WTC11 (cell line): ENCODE measurements around the gene KDM4C. TPM values are rescaled to one million over a fixed set of nuclear protein-coding genes. Genes with fewer than 3 reads are reported as not detected.

Experiments used
- ATAC-seq: fragments of 200-7000 bp; cut with Tn5 transposase; 2 replicates; pipeline ENCODE4 v1.10.0; 2021; ENCODE audit warnings: mild to moderate bottlenecking, moderate library complexity
- CTCF ChIA-PET: fragments of 300-600 bp; sonication (Branson Sonifier 250); formaldehyde crosslinking; loops from one replicate; lab custom pipeline; 2021; ENCODE audit warnings: antibody characterized with exemption; lab: Charles Lee
- POLR2A ChIA-PET: fragments of 350-600 bp; sonication (Branson Sonifier 250); formaldehyde crosslinking; loops from one replicate; lab custom pipeline; 2021; ENCODE audit warnings: antibody characterized with exemption; lab: Charles Lee
- DNase-seq: peaks from one replicate; pipeline ENCODE4 v3.0.0; 2021; ENCODE audit warnings: low spot score
- H3K27ac Mint-ChIP-seq: 2 replicates; pipeline ENCODE4 v1.8.0; 2021; ENCODE audit warnings: mixed read lengths
- H3K27me3 Mint-ChIP-seq: 2 replicates; pipeline ENCODE4 v1.8.0; 2021; ENCODE audit warnings: low read depth, mild to moderate bottlenecking, moderate library complexity, mixed read lengths
- H3K36me3 Mint-ChIP-seq: 2 replicates; pipeline ENCODE4 v1.8.0; 2021; ENCODE audit warnings: mixed read lengths
- H3K4me1 Mint-ChIP-seq: 2 replicates; pipeline ENCODE4 v1.8.0; 2022; ENCODE audit warnings: mixed read lengths
- H3K4me3 Mint-ChIP-seq: 2 replicates; pipeline ENCODE4 v1.8.0; 2021; ENCODE audit warnings: mild to moderate bottlenecking, moderate library complexity, mixed read lengths
- H3K9me3 Mint-ChIP-seq: 2 replicates; pipeline ENCODE4 v1.8.0; 2021; ENCODE audit warnings: mixed read lengths
- AFF4 ChIP-seq: sonication (generic); formaldehyde crosslinking; IDR thresholded peaks from 2 replicates; pipeline ENCODE4 v1.8.1; 2023; ENCODE audit warnings: mild to moderate bottlenecking, missing genetic modification reagents, borderline replicate concordance
- ATF2 ChIP-seq: sonication (generic); formaldehyde crosslinking; IDR thresholded peaks from 2 replicates; pipeline ENCODE4 v1.8.1; 2022; ENCODE audit warnings: low read depth, missing genetic modification reagents, borderline replicate concordance
- CBFB ChIP-seq: sonication (generic); formaldehyde crosslinking; IDR thresholded peaks from 2 replicates; pipeline ENCODE4 v1.8.1; 2022; ENCODE audit warnings: mild to moderate bottlenecking, low read depth, missing genetic modification reagents
- EMX1 ChIP-seq: fragments of 250-450 bp; sonication (Bioruptor Pico); IDR thresholded peaks from 2 replicates; pipeline ENCODE4 v1.8.0; 2021; ENCODE audit warnings: mild to moderate bottlenecking
- FOXJ3 ChIP-seq: sonication (generic); formaldehyde crosslinking; IDR thresholded peaks from 2 replicates; pipeline ENCODE4 v1.9.0; 2021; ENCODE audit warnings: missing genetic modification reagents, mild to moderate bottlenecking, borderline replicate concordance
- KAT7 ChIP-seq: sonication (generic); formaldehyde crosslinking; IDR thresholded peaks from 2 replicates; pipeline ENCODE4 v1.8.1; 2023; ENCODE audit warnings: missing genetic modification reagents, mild to moderate bottlenecking, borderline replicate concordance
- NFATC4 ChIP-seq: fragments of 250-450 bp; sonication (Bioruptor Pico); IDR thresholded peaks from 2 replicates; pipeline ENCODE4 v1.9.0; 2021; ENCODE audit warnings: mild to moderate bottlenecking
- NFE2L1 ChIP-seq: sonication (generic); formaldehyde crosslinking; IDR thresholded peaks from 2 replicates; pipeline ENCODE4 v1.8.1; 2023; ENCODE audit warnings: missing genetic modification reagents
- SOX15 ChIP-seq: fragments of 250-450 bp; sonication (Bioruptor Pico); IDR thresholded peaks from 2 replicates; pipeline ENCODE4 v1.9.0; 2021; ENCODE audit warnings: mild to moderate bottlenecking
- TP53 ChIP-seq: sonication (generic); formaldehyde crosslinking; IDR thresholded peaks from 2 replicates; pipeline ENCODE4 v1.8.1; 2023; ENCODE audit warnings: mild to moderate bottlenecking, missing genetic modification reagents
- ZBTB21 ChIP-seq: sonication (generic); formaldehyde crosslinking; IDR thresholded peaks from 2 replicates; pipeline ENCODE4 v1.8.1; 2023; ENCODE audit warnings: mild to moderate bottlenecking, missing genetic modification reagents, borderline replicate concordance
- ZNF121 ChIP-seq: sonication (generic); formaldehyde crosslinking; IDR thresholded peaks from 2 replicates; pipeline ENCODE4 v1.8.0; 2023; ENCODE audit warnings: missing genetic modification reagents
- ZNF138 ChIP-seq: sonication (generic); formaldehyde crosslinking; conservative IDR thresholded peaks from 2 replicates; pipeline ENCODE4 v1.8.1; 2022; ENCODE audit warnings: mild to moderate bottlenecking, moderate library complexity, missing genetic modification reagents
- ZNF263 ChIP-seq: sonication (generic); formaldehyde crosslinking; IDR thresholded peaks from 2 replicates; pipeline ENCODE4 v1.8.1; 2022; ENCODE audit warnings: low read depth, mild to moderate bottlenecking, moderate library complexity, missing genetic modification reagents
- total RNA-seq: library from RNA; stranded (reverse); gene quantifications from 3 replicates; pipeline ENCODE4 v1.2.3, GENCODE V29; 2021
- TF ChIP-seq, protein P1 (sequence below): sonication (generic); formaldehyde crosslinking; IDR thresholded peaks from 2 replicates; pipeline ENCODE4 v1.8.1; 2022; ENCODE audit warnings: mild to moderate bottlenecking, moderate library complexity, missing genetic modification reagents
- TF ChIP-seq, protein P2 (sequence below): fragments of 250-450 bp; sonication (Bioruptor Pico); IDR thresholded peaks from 2 replicates; pipeline ENCODE4 v2.1.2; 2022; ENCODE audit warnings: mild to moderate bottlenecking, moderate library complexity
- TF ChIP-seq, protein P3 (sequence below): fragments of 250-450 bp; sonication (Bioruptor Pico); conservative IDR thresholded peaks from 2 replicates; pipeline ENCODE4 v1.9.0; 2021; ENCODE audit warnings: mild to moderate bottlenecking
- TF ChIP-seq, protein P4 (sequence below): fragments of 250-450 bp; sonication (Bioruptor Pico); IDR thresholded peaks from 2 replicates; pipeline ENCODE4 v1.9.0; 2021; ENCODE audit warnings: mild to moderate bottlenecking

KDM4C gene
- total RNA-seq, 1 experiment from 2014 or later = 29.2 TPM

DNA sequence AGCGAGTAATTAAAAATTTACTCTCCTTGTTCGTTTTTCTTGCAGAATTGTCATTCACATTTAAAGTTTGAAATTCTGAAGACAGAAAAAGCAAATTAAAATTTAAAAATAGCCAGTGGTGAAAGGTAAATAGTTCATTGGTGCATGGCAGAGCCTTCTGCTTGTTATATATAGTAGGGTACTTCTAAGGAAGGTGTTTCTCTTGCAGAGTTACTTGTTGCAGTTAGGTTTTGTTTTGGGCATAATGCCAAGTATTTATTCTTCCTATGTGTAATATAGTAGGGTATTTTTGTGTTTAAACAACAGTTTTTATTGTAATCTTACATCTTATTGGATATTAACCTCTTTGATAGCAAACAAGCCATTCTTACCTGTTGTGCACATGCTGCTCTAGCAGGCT lies 179.4 kb downstream of the KDM4C start (continued):
- TF ChIP-seq ZNF263 (CRISPR knock-in tag) (no peak), EMX1 (no peak)

DNA sequence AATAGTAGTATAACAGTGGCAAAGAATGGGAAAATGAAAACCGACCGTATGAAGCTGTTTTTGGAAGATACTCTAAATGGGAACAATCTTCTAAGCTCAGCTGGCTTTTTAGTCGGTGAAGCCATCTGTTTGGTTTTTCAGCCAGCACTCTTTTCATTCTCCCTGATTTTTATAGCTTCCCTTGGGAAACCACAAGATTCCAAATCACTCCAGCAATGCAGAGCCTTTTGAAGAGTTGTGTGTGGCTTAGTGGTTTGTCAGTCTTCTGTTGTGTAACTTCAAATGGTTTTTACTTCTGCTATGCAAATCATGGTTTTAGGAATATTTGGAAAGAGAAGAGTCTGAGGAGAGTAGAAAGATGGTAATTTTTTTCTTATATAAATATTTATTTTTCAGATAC lies 180.7 kb downstream of the KDM4C start:
- Mint-ChIP-seq H3K4me1 (peaks cover 4% of the 10 kb centered on the region; the same call in 1 of the 2 replicates), H3K4me3 (no peak overlapping the region), H3K9me3 (peaks cover 16% of the 10 kb centered on the region), H3K27ac (no peak overlapping the region), H3K36me3 (peaks cover 9% of the 10 kb centered on the region), H3K27me3 (no peaks in the 10 kb centered on the region)
- CTCF ChIA-PET = no interaction called here
- POLR2A ChIA-PET = no interaction called here
- ATAC-seq (no peak), DNase-seq (no peak)
- TF ChIP-seq ATF2 (CRISPR knock-in tag) (no peak), FOXJ3 (CRISPR knock-in tag) (no peak)

DNA sequence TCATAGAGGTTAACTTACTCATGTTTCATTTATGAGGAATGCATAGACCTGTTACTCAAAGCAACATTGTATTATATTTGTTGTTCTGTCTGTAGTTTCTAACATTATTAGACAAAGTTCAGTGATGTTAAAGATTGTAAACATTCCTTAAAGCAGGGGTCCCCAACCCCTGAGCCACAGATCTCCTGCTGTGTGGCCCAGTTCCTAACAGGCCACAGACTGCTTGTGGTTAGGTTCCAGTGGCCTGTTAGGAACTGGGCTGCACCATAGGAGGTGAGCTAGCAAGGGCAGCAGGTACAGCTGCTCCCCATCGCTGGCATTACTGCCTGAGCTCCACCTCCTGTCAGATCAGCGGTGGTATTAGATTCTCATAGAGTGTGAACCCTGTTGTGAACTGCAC lies 181.1 kb downstream of the KDM4C start:
- H3K27me3 Mint-ChIP-seq = no peaks in the 10 kb centered on the region
- ATAC-seq = no peak
- H3K4me3 Mint-ChIP-seq = no peak overlapping the region
- peaks cover 8% of the 10 kb centered on the region; the same call in 1 of the 2 replicates for H3K4me1 Mint-ChIP-seq
- H3K9me3 Mint-ChIP-seq = peaks cover 15% of the 10 kb centered on the region
- ChIA-PET POLR2A (interaction anchor here (0.6 kb wide), 1 partner anchor 407 kb away, joined by 4 read pairs; no protein-coding TSS in a partner anchor), CTCF (no interaction called here)
- no peak for DNase-seq
- H3K36me3 Mint-ChIP-seq = peaks cover 9% of the 10 kb centered on the region
- TF ChIP-seq, protein P1, sequence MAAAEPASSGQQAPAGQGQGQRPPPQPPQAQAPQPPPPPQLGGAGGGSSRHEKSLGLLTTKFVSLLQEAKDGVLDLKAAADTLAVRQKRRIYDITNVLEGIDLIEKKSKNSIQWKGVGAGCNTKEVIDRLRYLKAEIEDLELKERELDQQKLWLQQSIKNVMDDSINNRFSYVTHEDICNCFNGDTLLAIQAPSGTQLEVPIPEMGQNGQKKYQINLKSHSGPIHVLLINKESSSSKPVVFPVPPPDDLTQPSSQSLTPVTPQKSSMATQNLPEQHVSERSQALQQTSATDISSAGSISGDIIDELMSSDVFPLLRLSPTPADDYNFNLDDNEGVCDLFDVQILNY = no peak
- TF ChIP-seq AFF4 (CRISPR knock-in tag) (no peak), ZBTB21 (CRISPR knock-in tag) (no peak), NFE2L1 (CRISPR knock-in tag) (no peak), ZNF138 (CRISPR knock-in tag) (no peak), ZNF121 (CRISPR knock-in tag) (no peak), KAT7 (CRISPR knock-in tag) (no peak), TP53 (CRISPR knock-in tag) (no peak)
- TF ChIP-seq, protein P2, sequence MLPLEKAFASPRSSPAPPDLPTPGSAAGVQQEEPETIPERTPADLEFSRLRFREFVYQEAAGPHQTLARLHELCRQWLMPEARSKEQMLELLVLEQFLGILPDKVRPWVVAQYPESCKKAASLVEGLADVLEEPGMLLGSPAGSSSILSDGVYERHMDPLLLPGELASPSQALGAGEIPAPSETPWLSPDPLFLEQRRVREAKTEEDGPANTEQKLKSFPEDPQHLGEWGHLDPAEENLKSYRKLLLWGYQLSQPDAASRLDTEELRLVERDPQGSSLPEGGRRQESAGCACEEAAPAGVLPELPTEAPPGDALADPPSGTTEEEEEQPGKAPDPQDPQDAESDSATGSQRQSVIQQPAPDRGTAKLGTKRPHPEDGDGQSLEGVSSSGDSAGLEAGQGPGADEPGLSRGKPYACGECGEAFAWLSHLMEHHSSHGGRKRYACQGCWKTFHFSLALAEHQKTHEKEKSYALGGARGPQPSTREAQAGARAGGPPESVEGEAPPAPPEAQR = no peak
- H3K27ac Mint-ChIP-seq = no peak overlapping the region

DNA sequence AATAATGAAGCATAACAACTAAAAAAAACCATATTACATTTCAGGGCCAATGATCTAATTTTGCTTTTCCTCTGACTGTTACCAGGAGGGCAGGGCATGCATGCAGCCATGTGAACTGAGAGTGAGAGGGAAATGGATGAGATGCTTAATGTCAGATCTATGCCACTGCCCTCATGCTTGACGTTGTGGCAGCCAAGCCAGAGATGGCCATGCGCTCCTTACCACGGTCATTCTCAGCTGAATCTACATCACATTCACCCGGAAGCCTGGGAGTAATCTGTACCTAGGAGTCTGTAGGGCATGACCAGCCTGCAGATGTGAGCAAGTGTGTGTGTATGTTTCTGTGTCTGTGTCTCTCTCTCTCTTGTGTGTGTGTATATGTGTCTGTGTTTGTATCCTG lies 183.7 kb downstream of the KDM4C start:
- ChIA-PET POLR2A (no interaction called here), CTCF (no interaction called here)
- Mint-ChIP-seq H3K27me3 (no peaks in the 10 kb centered on the region), H3K36me3 (peaks cover 7% of the 10 kb centered on the region), H3K9me3 (peaks cover 8% of the 10 kb centered on the region), H3K4me1 (peaks cover 8% of the 10 kb centered on the region; the same call in 1 of the 2 replicates), H3K27ac (0 out of 2 replicates have a peak overlapping the region, but pooled peaks have one; percentile 18), H3K4me3 (no peak overlapping the region)
- DNase-seq = no peak
- no peak for ATAC-seq
- TF ChIP-seq, protein P3, sequence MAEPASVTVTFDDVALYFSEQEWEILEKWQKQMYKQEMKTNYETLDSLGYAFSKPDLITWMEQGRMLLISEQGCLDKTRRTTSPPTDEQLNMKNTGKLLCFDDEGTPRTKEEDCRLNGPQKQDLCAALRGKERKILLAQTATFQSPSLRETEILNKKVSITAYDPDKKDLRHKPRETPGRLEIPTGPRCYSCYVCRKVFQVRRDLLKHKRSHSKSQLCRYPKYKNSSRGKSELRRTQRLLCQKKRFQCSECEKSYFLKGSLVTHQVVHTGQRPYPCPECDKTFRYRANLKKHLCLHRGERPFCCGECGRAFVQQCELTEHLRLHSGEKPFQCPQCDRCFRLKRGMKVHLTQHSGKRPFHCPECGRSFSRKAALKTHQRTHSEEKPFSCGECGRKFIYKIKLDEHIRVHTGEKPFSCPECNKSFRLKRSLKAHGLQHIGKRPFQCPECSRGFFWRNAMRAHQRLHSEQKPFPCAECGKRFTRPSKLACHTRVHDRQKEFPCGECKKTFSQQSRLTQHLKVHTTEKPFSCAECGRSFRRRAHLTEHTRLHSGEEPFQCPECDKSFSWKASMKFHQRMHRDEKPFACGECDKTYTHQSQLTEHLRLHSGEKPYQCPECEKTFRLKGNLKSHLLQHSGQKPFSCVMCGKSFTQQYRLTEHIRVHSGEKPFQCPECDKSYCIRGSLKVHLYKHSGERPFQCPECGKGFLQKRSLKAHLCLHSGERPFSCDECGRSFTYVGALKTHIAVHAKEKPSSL = no peak
- no peak for TF ChIP-seq CBFB
- TF ChIP-seq SOX15 = no peak
- TF ChIP-seq NFATC4 = no peak
- TF ChIP-seq, protein P4, sequence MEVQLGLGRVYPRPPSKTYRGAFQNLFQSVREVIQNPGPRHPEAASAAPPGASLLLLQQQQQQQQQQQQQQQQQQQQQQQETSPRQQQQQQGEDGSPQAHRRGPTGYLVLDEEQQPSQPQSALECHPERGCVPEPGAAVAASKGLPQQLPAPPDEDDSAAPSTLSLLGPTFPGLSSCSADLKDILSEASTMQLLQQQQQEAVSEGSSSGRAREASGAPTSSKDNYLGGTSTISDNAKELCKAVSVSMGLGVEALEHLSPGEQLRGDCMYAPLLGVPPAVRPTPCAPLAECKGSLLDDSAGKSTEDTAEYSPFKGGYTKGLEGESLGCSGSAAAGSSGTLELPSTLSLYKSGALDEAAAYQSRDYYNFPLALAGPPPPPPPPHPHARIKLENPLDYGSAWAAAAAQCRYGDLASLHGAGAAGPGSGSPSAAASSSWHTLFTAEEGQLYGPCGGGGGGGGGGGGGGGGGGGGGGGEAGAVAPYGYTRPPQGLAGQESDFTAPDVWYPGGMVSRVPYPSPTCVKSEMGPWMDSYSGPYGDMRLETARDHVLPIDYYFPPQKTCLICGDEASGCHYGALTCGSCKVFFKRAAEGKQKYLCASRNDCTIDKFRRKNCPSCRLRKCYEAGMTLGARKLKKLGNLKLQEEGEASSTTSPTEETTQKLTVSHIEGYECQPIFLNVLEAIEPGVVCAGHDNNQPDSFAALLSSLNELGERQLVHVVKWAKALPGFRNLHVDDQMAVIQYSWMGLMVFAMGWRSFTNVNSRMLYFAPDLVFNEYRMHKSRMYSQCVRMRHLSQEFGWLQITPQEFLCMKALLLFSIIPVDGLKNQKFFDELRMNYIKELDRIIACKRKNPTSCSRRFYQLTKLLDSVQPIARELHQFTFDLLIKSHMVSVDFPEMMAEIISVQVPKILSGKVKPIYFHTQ = no peak
